GM19351 (cell line): ENCODE measurements around the gene MBOAT2.

Experiments
- ATAC-seq: cut with Tn5 transposase; IDR thresholded peaks from one replicate; pipeline ENCODE4 v1.9.1; 2021; ENCODE audit warnings: mild to moderate bottlenecking, moderate library complexity; ENCODE audit not compliant: unreplicated experiment

The MBOAT2 gene

DNA sequence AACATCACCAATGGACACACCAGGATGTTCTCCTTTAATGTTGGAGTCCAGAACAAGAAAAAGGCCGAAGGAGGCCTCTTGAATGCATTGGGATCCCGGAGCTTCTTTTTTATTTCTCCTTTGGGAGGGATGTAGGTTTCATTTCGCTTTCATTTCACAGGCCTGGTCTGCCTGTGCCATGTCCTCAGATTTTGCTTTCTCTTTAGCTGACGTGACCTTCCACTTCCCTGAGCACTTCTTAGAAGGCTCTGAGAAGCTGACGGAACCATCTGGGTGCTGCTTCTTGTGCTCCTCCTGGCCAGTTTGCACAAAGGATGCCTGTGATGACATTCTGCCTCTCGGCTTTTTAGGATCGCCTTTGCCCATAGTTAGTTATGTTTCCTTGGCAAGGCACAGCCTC, 15.1 kb upstream of the MBOAT2 start:
- no peak for ATAC-seq

GRCh38 chr2:9018109-9018508, 14.6 kb upstream of the MBOAT2 start:
- no peak for ATAC-seq

GRCh38 chr2:9017411-9017810, 13.9 kb upstream of the MBOAT2 start:
- ATAC-seq: no peak

GRCh38 chr2:9015998-9016397, 12.5 kb upstream of the MBOAT2 start:
- ATAC-seq: no peak

DNA sequence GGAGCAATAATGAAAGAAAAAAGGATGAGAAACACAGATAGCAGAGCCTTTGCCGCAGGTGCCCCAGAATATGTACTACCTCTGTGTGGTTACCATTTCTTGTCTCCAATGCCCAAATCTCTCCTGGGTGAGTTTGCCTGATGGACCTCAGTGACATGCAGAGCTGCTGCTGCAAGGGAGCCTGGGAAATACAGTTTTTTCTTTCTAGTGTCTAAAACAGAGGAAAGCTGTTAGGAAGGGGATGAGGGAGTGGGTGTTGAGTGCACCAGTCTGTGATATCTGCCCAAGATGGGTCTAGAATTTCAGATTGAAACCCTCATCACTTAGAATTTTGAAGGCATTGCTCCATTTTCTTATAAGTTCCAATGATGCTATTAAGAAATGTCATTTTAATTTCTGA, 9.9 kb upstream of the MBOAT2 start:
- no peak for ATAC-seq

GRCh38 chr2:9010866-9011265, 7.4 kb upstream of the MBOAT2 start:
- ATAC-seq: no peak

- no peak for ATAC-seq
These were observed 5.6 kb upstream of the MBOAT2 start for GRCh38 chr2:9008951-9009664.

DNA sequence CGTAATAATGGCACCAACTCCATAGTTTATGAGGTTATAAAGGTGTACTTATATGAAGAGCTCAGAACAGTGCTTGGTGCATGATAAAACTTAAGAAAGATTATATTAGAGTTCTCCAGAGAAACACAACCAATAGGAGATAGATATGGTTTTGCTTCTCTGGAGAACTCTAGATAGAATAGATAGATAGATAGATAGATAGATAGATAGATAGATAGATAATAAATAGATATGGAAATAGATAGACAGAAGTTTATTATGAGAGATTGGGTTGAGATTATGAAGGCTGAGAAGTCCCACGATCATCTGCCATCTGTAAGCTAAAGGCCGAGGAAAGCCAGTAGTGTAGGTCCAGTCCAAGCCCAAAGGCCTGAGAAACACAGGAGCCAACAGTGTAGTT, 2.9 kb upstream of the MBOAT2 start:
- ATAC-seq: no peak

- no peak for ATAC-seq
These were observed 1.1 kb upstream of the MBOAT2 start for GRCh38 chr2:9004338-9005204.

- no peak for ATAC-seq
These were observed 193 bp downstream of the MBOAT2 start for GRCh38 chr2:9003366-9003615.

DNA sequence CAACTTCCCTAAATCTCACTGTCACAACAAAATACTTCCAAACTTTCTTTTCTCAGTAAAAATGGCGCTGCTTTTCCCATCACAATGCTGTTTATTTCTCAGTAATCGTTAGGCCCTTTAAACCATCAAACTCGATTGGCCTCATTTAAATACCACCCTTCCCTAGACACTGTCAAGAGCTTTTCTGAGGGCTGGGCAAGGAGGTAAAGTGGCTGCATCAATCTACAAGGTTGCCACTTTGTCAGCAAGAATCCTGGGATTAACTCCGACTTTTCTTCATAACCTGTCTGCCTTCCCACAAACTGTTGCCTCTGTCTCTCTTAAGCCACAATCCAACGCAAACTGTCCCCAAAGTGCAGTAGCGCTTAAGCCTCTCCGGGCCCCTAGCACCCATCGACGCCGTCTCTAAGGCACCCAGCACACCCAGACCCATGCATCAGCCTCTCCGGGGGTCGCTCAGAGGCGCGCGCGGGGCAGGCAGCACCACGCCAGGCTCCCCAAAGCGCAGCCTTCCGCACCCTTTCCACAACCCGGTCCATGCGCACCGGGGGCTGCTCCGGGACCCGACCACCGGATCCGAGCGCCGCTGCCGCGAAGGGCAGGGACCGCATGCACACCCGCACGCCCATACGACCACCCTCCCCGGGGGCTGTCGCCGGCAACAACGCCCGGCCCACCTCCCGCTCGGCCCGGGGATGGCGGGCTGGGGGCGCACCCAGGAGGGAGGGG, 683 bp downstream of the MBOAT2 start:
- peak; percentile 23 for ATAC-seq

GRCh38 chr2:9002313-9002636, 1.2 kb downstream of the MBOAT2 start:
- ATAC-seq: no peak

DNA sequence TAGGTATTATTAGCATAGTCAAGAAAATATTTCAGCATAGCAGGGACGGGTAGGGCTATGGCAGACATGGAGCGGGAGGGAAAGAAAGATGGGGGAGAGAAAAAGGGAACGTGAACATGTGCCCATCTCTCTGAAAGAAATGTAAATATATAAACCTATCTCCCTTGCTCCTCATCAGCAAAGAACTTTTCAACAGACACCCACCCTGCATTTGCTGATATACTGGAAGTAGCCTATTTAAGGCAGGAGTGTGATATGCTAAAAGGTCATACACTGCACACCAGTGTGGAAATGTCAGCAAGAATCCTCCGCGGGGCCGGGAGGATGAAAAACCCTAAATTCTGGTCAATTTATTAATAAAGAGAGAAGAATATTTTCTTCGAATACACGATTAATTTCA, 1.7 kb downstream of the MBOAT2 start:
- no peak for ATAC-seq

GRCh38 chr2:9001229-9001628, 2.3 kb downstream of the MBOAT2 start:
- no peak for ATAC-seq

- ATAC-seq: no peak
These were observed 3.0 kb downstream of the MBOAT2 start for GRCh38 chr2:9000442-9000841.

GRCh38 chr2:8999797-9000196, 3.7 kb downstream of the MBOAT2 start:
- no peak for ATAC-seq

DNA sequence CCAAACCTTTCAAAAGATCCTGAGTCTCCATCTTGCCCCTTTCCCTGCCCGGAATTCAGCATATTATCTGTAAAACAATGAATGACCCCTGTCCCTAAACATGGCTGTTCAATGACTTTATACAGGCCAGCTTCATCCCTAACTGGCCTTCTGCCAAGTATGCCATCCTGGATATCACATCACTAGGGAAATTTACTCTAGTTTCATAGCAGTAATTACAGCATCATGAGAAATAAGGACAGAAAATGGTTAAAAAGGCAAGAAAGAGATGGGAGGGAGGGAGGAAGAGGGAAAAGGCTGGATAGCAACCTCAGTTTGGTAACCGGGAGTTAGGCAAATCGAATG, 4.4 kb downstream of the MBOAT2 start:
- no peak for ATAC-seq

- ATAC-seq: no peak
These were observed 4.9 kb downstream of the MBOAT2 start for GRCh38 chr2:8998418-8999101.

DNA sequence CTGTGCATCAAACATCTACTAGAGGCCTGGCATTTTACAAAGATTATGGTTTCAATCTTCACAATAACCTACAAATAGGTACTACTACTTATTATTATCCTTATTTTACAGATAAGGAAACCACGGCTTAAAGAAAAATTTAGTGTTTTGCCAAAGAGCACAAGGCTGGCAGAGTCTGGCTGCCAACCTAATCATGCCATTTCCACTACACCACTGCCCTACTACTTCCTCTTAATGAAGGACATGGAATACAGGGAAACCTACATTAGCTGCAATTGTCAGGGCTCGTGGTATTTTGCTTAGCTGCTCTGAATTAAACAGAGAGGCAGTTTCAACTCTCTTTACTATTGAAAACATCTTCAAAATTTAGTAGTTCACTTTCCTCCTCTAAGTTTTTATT, 5.9 kb downstream of the MBOAT2 start:
- ATAC-seq: no peak

DNA sequence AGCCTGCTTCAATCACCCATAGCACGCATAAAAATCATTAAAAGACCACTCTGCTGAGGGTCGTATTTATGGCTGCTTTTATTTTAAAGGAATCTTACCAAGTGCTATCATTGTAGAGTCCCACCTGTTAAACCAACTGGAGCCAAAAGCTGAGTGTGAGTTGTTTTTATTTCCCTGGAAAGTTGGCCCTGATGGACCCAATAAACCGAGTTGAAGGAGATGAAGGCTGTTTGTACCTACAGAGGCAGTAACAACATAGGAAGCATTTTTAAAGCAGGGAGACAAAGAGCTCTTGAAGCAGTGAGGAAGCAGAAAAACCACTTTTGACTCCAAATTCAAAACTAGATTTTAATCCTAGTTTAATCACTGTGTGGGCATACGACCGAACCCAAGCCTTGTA, 6.4 kb downstream of the MBOAT2 start:
- ATAC-seq: no peak

DNA sequence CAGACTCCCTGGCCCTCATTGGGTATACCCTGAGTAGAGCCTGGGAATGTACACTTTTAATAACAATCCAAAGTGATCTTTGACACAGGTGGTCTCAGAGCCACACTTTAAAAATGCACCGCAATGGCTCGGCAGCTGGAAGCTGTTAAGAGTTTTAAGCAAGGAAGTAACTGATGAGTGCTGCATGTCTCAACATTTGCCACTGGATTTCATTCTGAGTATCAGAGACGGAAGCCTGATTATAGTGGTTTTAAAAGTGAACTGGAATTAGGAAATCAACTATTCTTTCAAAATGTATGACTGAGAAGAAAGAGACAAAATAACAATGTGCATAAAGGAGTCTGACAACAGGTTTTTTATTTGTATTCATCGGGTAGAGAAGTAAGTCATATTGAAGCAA, 7.5 kb downstream of the MBOAT2 start:
- ATAC-seq: no peak

GRCh38 chr2:8994386-8994785, 9.1 kb downstream of the MBOAT2 start:
- no peak for ATAC-seq
